KBM-7 (cell line): ENCODE measurements around the gene SNTB2.
"Not testable (repeated sequence)": the region's sequence is repeated elsewhere in the genome, so short reads cannot be mapped to it uniquely, and the experiment has no call there.

ENCODE experiments used
- DNase-seq: peaks from one replicate; pipeline ENCODE4 v3.0.0-alpha.2; 2015
- in situ Hi-C: fragments of 300-500 bp; cut with MboI; formaldehyde crosslinking; loops from 2 replicates; pipeline ENCODE4 v1.14.3; 2020; ENCODE audit warnings: low sequenced_read_pairs, low pct_unique_long_range_greater_than_20kb, mixed read lengths

Gene SNTB2

DNA sequence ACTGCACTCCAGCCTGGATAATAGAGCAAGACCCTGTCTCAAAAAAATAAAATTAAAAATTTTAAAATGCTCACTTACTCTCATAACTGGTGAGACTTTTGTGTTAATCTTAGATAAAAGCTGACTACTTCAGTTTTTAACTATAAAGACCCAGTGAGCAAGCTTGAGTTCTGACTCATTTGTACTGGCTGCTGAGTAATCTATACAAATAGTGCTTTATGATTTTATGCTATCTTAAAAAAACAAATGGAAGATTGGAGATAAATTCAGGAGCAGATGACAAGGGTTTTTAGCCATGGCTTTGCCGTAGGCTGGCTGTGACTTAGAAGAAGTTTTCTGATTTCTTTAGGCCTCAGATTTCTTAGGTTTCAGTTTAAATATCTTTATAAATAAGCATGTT is 30.5 kb downstream of the SNTB2 start:
- no peak for DNase-seq
- in situ Hi-C loops = no loop called here

DNA sequence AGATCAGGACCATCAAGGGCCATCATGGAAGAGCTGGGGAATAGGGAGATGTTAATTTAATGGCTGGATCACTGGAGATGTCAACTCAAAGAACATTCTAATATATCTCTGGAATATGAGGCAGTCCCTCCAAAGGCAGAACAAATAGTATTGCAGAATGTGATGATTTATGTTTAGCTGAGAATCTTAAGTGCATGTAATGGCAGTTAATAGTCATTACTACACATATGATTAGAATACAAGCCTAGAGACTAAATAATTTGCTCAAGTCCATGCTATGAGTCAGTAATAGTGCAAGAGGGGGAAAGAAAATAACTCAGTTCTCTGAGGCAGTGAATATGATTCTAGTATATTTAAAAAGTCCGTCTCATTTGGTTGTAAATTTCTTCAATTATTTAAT is 32.3 kb downstream of the SNTB2 start:
- no peak for DNase-seq
- in situ Hi-C loops = no loop called here

DNA sequence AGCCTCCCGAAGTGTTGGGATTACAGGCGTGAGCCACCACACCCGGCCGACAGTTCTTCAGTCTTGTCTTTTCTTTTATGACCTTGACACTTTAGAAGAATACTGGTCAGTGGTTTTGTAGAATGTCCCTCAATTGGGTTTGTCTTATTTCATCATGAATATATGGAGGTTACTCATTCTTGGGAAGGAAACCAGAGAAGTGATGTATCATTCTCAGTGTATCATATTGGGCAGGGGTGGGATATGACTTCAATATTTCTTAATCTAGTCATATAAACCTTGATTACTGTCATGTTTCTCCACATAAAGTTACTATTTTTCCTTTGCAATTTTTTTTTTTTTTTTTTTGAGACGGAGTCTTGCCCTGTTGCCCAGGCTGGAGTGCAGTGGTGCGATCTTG is 36.9 kb downstream of the SNTB2 start:
- no peak for DNase-seq
- in situ Hi-C loops = no loop called here

DNA sequence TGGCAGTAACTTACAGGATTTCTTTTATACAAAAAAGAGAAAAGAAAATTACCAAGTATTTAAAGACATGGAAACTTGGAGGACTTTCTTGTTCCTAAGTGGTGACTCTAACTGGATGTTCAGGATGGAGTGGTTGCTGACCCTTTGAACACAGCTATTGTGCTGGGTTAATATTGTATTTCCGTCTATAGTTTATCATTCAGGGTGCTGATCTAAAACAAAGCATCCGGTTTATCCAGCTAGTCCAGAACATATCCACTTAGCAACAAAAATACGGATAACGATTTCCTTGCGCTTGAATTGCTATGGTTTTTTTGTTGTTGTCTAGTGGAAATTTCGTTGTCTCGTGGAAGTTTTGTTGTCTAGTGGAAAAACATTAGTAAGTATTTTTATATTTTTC is 38.2 kb downstream of the SNTB2 start:
- in situ Hi-C loops = no loop called here
- no peak for DNase-seq

DNA sequence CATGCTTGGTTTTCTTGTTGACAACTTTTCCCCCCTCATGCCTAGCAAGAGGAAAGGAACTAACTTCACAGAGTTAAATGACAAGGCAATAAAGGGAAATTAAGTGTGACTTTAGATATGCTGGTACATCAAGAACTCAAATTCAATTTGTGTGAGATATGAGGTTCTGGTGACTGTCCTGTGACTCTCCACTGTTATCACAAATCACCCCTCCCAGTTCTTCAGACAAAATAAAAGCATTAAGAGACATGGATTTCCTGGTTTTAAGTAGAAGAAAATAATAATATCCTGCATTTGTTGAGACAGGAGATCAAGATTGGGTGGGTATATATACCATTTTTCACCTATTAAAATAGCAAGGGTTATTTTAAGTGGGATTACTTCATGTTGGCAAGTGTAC is 46.2 kb downstream of the SNTB2 start:
- in situ Hi-C loops = no loop called here

DNA sequence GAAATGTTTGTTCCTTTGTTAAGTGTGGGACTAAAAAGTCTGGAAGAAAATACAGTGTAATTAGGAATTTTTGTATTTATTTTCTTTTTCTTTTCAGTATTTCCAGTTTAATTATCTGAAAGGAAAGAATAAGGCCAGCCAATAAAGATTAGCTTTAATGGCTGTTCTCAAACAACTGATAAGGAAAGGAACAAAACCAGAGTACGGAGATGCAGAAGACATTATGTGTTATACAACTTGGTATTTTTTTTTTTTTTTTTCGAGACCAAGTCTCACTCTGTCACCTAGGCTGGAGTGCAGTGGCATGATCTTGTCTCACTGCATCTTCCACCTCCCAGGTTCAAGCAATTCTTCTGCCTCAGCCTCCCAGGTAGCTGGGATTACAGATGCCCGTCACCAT is 47.5 kb downstream of the SNTB2 start:
- DNase-seq = no peak
- in situ Hi-C loops = no loop called here

More for the DNA sequence above, 46.2 kb downstream of the SNTB2 start:
- no peak for DNase-seq

DNA sequence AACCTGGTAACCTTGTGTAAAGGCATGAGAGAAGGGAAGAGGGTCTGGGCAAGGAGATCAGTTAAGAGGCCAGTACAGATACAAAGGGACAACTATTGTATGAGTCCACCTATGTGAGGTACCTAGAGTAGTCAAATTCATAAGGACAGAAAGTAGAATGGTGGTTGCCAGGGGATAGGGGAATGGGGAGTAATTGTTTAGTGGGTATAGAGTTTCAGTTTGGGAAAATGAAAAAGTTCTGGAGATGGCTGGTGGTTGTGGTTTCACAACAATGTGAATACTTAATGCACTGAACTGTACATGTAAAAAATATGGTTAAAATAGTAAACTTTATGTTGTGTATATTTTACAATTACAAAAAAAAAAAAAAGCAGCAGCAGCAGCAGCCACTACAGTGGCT is 49.4 kb downstream of the SNTB2 start:
- in situ Hi-C loops = no loop called here

DNA sequence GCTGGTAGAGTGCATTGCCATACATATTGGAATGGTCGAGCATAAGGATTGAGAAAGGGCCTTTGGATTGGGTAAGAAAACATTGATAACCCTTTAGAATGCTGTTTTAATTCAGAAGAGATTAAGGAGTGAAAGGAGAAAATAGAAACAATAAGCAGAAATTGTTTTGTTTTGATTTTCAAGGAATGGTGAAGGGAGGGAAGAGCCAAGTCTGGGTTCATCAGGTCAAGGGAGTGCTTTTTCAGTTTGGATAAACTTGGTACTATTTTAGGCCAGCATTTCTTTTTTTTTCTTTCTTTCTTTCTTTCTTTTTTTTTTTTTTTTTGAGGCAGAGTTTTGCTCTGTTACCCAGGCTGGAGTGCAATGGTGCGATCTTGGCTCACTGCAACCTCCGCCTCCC is 50.3 kb downstream of the SNTB2 start:
- DNase-seq = no peak
- in situ Hi-C loops = no loop called here

More for the DNA sequence above, 49.4 kb downstream of the SNTB2 start:
- DNase-seq = no peak

DNA sequence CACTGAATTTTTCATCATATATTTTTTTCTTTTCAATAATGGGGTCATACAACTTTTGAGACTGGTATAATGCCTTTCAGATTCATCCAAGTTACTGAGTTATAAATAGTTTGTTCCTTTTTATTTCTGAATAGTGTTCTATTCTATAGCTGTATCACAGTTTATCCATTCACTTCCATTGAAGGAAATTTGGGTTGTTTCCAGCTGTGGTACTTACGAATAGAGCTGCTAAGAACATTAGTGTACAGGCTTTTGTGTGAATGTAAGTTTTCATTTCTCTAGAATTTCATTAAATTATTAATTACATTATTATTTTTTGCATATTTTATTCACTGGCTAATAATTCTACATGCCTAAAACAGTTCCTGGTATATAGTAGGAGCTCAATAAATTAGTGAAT is 52.9 kb downstream of the SNTB2 start:
- no peak for DNase-seq
- in situ Hi-C loops = no loop called here

DNA sequence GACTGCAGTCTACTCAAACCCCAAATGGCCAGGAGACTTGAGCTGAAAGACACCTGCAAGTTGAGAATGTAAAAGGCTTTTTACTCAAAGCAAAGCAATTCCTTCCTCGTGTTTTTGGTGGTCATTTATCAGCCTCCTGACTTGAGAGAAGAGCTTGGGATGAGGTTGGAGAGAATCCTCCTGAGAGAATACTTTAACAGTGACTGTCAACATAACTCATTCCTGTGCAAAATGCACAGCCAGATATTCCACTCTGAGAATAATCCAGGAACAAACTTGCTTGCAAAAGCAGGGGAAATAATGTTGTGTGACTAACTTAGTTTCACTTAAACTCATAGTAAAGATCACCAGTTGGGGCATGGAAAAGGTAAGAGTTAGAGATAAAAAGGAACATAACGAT is 53.4 kb downstream of the SNTB2 start:
- DNase-seq = no peak
- in situ Hi-C loops = no loop called here

DNA sequence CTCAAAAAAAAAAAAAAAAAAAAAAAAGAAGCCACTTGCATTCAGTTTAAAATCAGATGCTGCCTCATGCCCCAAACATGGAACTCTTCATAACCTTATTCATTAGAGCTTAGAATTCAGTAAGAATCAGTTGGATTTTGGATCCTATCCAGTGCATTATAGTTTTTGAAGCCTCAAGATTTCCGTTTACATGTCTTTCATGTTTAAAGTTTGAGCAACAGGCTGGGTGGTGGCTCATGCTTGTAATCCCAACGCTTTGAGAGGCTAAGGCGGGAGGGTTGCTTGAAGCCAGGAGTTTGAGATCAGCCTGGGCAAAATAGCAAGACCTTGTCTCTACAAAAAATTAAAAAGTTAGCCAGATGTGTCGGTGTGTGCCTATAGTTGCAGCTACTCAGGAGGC is 55.0 kb downstream of the SNTB2 start:
- DNase-seq = no peak
- in situ Hi-C loops = no loop called here

DNA sequence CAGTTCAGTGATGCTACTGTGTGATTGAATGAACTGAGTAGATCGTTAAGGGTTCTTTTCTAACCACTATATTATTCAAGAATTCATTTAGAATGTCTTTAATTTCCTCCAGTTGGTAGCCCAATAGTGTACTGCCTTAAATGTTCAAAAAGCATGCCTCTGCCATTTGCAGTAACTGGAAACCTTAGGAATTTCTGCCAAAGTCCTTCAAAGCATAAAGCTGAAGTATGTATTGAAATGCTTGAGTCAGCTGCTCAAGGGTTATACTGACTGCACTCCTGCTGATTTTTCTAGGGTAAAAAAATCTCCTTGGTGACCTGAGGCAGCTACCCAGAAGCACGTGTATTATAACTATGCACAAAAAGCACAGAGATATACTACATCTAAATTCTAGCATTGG is 56.5 kb downstream of the SNTB2 start:
- in situ Hi-C loops = no loop called here
- DNase-seq = no peak

DNA sequence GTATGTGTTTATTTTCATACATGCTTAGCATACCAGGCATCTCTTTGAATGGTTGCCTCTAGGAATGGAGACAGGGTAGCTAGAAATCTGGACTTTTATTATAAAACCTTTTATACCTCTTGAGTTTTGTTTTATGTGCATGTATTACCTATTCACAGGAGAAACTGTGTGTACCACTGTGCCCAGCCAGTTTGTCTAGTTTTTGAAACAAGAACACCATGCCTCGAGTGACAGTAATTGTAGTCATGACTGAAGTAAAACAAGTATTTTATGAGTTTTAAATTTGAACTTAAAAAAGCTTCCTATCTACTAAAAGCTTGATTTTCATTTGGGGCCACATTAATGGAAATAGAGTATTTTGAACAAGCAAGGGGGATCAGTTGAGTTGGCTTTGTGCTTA is 57.4 kb downstream of the SNTB2 start:
- in situ Hi-C loops = no loop called here
- no peak for DNase-seq

DNA sequence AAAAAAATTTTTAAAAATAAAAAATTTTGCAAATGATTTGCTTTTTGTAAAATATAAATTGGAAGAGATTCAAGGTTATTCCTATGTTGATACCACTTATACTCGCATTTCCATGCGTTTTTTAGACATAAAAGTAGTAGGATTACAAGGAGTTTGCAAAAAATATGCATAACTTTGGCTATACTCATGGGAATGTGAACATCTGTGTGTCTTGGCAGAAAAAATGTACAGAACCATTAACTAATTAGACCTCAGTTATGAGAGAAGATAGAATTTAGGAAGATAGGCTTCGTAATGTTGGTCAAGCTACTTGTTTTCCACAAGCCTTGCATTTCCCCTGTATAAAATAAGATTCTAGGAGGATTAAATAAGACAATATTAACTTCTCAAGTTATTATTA is 63.1 kb downstream of the SNTB2 start:
- in situ Hi-C loops = no loop called here
- no peak for DNase-seq

DNA sequence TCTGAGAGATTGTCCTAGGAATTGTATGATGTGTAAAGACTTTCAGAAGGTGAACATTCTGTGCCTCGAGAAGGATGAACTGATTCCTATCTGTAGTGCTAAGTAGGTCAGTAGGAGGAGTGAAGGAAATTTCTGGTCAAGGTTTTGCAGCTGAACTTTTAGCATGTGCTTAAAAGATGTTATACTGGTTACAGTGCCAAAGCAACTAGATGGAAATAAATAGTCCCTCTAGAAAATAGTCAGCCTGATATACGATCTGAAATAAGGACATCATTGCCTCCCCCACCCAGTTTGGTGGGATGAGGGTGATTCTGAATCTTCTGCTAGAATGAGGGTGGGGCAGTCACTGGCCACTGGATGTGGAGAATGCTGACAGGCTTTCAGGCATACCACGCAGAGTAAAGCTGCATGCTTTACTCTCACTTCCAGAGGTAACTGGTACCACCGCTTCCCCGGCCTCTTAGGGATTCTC is 66.9 kb downstream of the SNTB2 start:
- in situ Hi-C loops = no loop called here
- no peak for DNase-seq

DNA sequence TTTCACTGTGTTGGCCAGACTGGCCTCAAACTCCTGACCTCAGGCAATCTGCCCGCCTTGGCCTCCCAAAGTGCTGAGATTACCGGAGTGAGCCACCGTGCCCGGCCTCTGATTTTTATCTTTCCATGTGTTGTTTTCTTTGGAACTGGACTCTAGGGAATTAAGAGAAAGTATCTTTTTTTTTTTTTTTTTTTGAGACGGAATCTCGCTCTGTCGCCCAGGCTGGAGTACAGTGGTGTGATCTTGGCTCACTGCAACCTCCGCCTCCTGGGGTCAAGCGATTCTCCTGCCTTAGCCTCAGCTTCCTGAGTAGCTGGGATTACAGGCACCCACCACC is 72.4 kb downstream of the SNTB2 start:
- in situ Hi-C loops, DNase-seq: not testable (repeated sequence)

DNA sequence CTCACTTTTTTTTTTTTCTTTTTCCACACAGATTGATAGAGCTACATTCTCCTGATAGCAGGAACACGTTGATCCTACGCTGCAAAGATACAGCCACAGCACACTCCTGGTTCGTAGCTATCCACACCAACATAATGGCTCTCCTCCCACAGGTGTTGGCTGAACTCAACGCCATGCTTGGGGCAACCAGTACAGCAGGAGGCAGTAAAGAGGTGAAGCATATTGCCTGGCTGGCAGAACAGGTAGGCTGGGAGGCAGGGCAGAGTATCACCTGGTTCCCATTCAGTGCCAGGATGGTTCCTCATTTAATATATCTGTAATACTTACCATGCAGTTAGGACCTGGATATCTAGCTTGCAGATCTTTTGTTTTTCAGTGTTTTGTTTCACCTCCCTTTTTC is 73.1 kb downstream of the SNTB2 start:
- no peak for DNase-seq
- in situ Hi-C loops = no loop called here

DNA sequence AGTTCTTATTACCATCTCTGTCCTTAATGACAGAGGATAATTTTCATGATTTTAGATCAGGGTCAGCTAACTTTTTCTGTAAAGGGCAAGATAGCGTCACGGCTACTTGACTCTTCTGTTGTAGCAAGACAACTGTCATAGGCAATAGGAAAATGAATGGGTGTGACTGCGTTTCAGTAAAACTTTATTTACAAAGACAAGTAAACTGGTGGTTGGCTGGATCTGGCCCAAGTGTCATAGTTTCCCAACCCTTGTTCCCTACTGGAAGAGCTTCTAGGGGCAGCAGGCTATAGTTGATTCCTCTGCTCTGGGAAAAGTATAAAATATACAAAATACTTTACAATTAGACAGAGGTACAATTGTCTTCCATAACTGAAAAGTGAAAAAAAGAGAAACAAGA is 73.5 kb downstream of the SNTB2 start:
- in situ Hi-C loops = no loop called here
- DNase-seq = no peak

DNA sequence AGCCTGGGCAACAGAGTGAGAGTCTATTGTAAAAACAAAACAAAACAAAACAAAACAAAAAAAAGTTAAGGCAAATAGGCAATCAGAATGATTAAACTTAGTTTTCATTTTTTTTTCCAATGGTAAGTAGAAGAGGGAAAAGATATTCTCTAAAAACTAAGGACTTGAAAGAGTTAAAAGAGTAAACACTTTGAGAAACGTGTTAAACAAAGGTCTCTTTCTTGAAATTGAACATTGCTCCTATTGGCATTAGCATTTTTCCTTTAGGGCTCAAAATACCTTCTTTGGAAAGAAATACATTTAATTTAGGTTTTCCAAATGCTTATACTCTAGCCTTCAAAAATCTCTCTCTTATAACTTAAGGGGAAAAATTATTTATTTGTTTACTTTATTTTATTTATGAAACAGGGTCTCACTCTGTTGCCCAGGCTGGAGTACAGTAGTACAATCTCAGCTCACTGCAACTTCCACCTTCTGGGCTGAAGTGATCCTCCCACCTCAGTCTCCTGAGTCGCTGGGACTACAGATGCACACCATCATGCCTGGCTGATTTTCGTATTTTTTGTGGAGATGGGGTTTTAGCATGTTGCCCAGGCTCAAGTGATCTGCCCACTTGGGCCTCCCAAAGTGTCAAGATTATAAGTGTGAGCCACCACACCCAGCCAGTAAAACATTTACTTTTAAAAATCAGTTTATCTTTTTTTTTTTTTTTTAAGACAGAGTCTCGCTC is 79.5 kb downstream of the SNTB2 start:
- in situ Hi-C loops = no loop called here
- DNase-seq = no peak

DNA sequence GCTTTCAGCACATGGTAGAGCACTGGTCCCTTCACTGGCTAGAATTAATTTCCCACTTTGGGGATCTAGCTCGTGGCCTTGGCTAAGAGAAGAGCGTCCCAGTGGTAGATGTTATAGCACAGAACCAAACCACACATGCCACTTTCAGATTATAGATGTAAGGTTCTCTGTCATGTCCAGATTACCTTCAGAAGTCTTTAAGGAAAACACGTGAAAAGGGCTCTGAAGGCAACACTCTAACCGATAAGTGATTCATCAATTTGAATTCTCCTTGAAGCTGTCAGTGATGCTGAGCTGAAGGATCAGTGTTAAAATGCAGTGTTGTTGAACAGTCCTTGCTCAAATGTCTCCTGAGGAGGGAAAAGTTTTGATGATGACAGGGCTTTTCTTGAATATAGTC is 80.7 kb downstream of the SNTB2 start:
- in situ Hi-C loops = no loop called here
- no peak for DNase-seq

DNA sequence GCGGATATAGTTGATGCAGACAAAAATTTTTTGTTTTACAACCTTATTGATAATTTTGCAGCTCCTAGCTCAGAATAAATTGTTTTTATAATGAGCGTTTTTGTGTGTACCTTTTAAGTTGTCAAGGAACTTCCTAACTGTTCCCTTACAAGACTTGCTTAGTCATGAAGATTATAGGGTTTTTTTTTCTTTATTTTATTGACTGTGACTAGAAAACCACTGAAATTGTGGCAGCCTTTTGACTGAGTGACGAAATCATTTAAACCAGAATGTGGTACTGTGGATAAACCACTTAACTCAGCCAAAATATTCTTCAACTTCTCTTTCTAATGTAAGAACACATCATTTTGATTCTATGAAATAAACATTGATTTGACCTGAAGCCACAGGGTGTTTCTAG is 83.4 kb downstream of the SNTB2 start:
- in situ Hi-C loops = no loop called here

DNA sequence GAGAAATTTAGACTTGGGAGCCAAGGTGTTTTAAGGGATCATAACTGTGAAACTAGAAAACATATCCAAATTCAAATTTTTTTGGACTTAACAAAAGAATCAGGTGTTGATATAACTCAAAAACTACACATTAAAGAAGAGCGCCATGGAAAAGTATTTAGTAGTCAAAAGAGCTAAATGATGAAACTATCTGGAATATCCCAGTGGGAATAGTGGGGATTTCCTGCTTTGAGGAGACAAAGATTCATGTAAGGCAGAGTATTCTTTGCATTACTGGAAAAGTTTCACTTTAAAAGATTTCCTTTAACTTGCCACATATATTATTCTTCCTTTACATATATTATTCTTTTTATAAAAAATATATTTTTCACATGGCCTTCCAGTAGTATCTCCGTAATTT is 83.9 kb downstream of the SNTB2 start:
- no peak for DNase-seq
- in situ Hi-C loops = no loop called here

More for the DNA sequence above, 83.4 kb downstream of the SNTB2 start:
- peak; percentile 23 for DNase-seq
